HG03439 (cell line): Measurements from ENCODE around the gene ZDHHC16.
A peak's percentile ranks its signal among the peaks of the same experiment; 100 is the strongest.
"Not testable (repeated sequence)": the region's sequence is repeated elsewhere in the genome, so short reads cannot be mapped to it uniquely, and the experiment has no call there.

ENCODE experiments used
- ATAC-seq: cut with Tn5 transposase; IDR thresholded peaks from one replicate; pipeline ENCODE4 v1.9.1; 2021; ENCODE audit warnings: mild to moderate bottlenecking, moderate library complexity; ENCODE audit not compliant: unreplicated experiment

The ZDHHC16 gene

GRCh38 chr10:97475936-97476594 lies 30.1 kb downstream of the ZDHHC16 start:
- no peak for ATAC-seq

DNA sequence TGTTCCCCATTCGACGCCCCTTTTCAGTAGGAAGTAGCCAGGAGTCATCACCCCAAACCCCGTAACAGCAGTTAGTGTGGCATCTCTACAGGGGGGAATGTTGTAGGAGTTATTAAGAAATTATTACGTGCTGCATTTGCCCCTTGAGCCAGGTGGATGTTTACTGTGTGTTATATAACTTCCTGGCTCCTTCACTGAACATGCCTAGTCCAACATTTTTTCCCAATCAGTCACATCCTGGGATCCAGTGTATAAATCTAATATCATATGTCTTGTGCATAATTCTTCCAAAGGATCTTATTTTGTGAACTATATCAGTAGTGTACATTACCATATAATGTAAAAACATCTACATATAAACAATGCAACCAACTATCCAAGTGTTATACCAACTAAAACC lies 33.4 kb downstream of the ZDHHC16 start:
- not testable (repeated sequence) for ATAC-seq

GRCh38 chr10:97479939-97480338 lies 34.0 kb downstream of the ZDHHC16 start:
- ATAC-seq, result no peak

DNA sequence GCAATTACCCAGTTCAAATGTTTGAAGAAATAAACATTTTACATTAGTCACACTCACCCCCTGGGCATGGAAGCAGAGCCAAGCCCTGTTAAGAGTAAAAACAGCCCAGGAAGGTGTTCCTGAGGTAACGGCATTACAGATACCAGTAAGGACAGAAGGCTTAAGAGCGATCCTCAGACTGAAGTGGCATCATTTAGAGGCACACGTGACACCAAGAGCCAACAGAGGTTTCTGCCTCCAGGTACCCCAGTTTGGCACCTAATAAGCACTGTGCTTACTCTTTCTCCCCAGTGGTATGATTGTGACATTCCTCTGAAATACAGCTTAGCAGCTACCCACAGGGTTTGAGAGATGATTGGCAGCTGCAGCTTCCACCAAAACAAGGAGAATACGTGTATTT lies 35.1 kb downstream of the ZDHHC16 start:
- no peak for ATAC-seq

- no peak for ATAC-seq
Measured at GRCh38 chr10:97482381-97482780, 36.4 kb downstream of the ZDHHC16 start.

- no peak for ATAC-seq
Measured at GRCh38 chr10:97483506-97483905, 37.5 kb downstream of the ZDHHC16 start.

- no peak for ATAC-seq
Measured at GRCh38 chr10:97483921-97484320, 37.9 kb downstream of the ZDHHC16 start.

- ATAC-seq, result no peak
Measured at GRCh38 chr10:97485647-97486281, 39.8 kb downstream of the ZDHHC16 start.

GRCh38 chr10:97490592-97490991 lies 44.6 kb downstream of the ZDHHC16 start:
- no peak for ATAC-seq

GRCh38 chr10:97494151-97494550 lies 48.2 kb downstream of the ZDHHC16 start:
- no peak for ATAC-seq

DNA sequence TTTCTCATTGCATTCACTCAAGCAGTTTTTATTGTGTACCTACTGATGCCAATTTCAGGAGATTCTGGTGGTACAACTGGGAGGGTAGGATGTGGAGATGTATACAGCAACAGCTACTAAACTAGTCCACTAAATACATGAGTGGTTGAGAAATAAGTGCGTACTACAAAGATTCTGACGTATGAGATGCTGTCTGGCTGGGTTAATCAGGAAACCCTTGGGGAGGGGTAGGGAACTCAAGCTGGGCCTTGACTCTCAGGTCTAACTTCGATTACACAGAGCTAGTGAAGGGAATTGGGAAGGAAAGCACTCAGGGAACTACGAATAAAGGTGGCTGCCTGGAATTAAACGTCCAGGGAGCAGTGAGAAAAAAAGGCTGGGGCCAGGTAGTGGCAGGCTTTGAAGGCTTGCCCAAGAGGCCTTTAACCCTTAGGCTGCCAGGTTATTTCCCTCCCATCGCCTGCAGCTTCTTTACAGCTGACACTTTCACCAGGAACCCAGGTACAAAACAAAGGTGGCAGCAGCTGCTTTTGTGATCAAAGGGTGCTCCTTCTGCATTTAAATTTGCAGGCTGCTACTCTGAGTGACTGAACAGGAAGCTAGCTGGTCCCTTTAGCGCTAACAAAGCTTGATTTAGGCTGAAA lies 49.0 kb downstream of the ZDHHC16 start:
- no peak for ATAC-seq

- peak; percentile 23 for ATAC-seq
Measured at GRCh38 chr10:97497572-97498075, 51.6 kb downstream of the ZDHHC16 start.

GRCh38 chr10:97498076-97498840 lies 52.3 kb downstream of the ZDHHC16 start, which contains the start of gene MMS19:
Gene MMS19 (minus strand): TSS chr10:97498422. CDS start chr10:97498384, 38 bp downstream.
- peak; percentile 93 for ATAC-seq

- peak; percentile 6 for ATAC-seq
Measured at GRCh38 chr10:97498841-97499560, 53.0 kb downstream of the ZDHHC16 start, which contains the start of gene UBTD1. Gene UBTD1 (plus strand): TSS chr10:97498924. CDS start chr10:97499204, 280 bp downstream.

DNA sequence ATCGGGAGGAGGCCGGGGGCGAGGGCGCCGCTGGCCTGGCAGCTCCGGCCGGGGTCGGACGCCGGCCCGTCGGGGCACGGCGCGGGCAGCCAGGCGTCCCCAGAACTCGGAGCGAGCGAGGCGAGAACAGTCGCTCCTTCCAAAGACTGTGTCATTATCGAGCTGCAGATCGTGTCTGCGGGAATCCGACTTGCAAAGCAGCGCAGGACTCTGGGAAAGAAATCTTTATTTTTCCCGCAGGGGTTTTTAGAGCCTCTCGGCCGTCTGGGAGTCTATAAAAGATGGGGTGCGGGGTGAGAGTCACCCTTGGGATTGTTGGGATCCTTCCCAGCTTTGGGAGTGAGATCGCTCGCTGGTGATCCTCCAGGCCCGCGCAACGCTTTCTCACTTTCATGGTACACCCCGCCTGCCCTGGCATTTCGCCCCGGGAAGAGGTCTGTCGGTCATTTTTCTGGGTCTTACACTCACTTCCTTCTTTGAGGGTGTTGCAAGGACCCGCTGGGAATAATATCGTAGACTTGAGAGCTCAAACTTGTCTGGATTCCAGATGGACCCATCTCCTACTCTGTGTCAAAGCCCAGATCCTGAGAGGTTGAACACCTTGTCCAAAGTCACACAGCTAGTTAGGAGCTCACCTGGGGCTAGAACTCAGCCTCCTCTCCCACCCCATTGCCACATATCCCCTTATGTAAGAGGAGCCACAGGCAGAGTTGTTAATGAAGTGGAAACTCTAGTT lies 53.8 kb downstream of the ZDHHC16 start:
- no peak for ATAC-seq

DNA sequence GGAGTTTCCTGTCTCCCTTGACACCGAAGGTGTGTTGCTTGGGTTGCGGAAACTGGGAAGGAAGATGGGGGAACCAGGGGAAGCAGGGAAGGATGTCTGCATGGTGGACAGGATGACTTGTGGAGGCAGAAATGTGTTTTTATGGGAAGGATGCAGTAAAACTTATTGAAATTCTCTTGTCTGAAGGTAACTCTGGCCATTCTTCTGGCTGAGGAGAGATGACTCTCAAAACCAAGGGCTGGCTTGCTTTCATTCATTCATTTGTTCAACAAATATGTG lies 54.3 kb downstream of the ZDHHC16 start:
- ATAC-seq, result no peak

GRCh38 chr10:97502916-97503315 lies 56.9 kb downstream of the ZDHHC16 start:
- ATAC-seq, result no peak

GRCh38 chr10:97503406-97503805 lies 57.4 kb downstream of the ZDHHC16 start:
- ATAC-seq, result no peak

GRCh38 chr10:97505152-97505551 lies 59.2 kb downstream of the ZDHHC16 start:
- no peak for ATAC-seq
